GM23248 (cell line): ENCODE data around the gene CTSD.

Experiments used
- EZH2 ChIP-seq: fragments of 200-600 bp; sonication (generic); IDR thresholded peaks from 2 replicates; pipeline ENCODE4 v1.6.1; 2018; ENCODE audit warnings: antibody characterized with exemption, mild to moderate bottlenecking; ENCODE audit not compliant: insufficient read depth, poor library complexity, severe bottlenecking
- EZH2phosphoT487 ChIP-seq: fragments of 200-600 bp; sonication (generic); IDR thresholded peaks from 2 replicates; pipeline ENCODE4 v1.6.1; 2018; ENCODE audit warnings: antibody characterized with exemption, moderate library complexity, mild to moderate bottlenecking, low read depth; ENCODE audit not compliant: insufficient read depth

GRCh38 chr11:1746956-1747752, 16.6 kb downstream of the CTSD start:
- TF ChIP-seq EZH2, result no peak
- TF ChIP-seq EZH2phosphoT487, result no peak
